Measurements from ENCODE around the gene MGRN1.

The MGRN1 gene

DNA sequence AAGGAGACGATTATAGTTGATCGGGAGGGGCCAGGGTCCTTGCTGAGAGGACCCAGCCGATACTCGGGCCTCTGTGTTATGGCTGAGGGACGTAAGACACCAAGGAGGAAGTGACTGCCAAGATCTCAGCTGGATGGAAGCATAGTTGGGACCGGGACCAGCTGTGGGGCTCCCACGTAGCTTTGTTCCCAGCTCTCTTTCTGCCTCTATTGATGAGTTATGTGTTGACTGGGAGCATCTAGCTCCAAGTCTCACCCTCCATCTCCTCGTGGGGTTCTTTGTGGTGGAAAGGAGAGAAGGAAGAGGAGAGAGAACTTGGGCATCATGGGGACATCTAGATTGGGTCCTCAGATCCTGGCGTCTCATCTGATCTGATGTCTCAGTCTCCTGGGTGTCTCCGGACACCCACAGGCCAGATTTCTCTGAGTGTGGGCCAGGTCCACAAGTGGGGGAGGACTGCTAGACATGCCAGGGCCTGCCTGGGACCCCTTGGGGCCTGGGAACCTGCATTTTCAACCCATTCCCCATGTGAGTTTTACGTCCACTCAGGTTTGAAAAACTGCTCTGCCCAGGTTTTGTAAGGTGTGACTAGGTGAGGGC, 1.0 kb downstream of the MGRN1 start:
- Histone ChIP-seq H3K4me3 (ENCODE audit: low read depth, low read length) (peak overlapping the region; percentile 97), H3K27ac (ENCODE audit: extremely low read depth, low read depth, low read length) (peak overlapping the region; percentile 93), H3K36me3 (ENCODE audit: control insufficient read depth in 2 of 2, insufficient read depth in 1 of 2, low read length in 2 of 2) (peaks cover 0 to 12% of the 10 kb centered on the region in 2 experiments; a peak in 2 of 3 replicates), H3K4me1 (ENCODE audit: control insufficient read depth, insufficient read depth, low read length) (no peaks in the 10 kb centered on the region), H3K9me3 (ENCODE audit: control insufficient read depth, insufficient read depth, low read depth, low read length) (no peaks in the 10 kb centered on the region)
- TF ChIP-seq SCRT1 (tag by site-specific recombination; IDR thresholded peaks at IDR 0.05; ENCODE audit: borderline replicate concordance) (no peak), ZBTB20 (tag by site-specific recombination; IDR thresholded peaks at IDR 0.05) (peak; percentile 56), ZNF600 (tag by site-specific recombination; IDR thresholded peaks at IDR 0.05) (peak; percentile 83), ZNF335 (tag by site-specific recombination; conservative IDR thresholded peaks at IDR 0.05) (peak; percentile 98), ZNF558 (tag by site-specific recombination; IDR thresholded peaks at IDR 0.05) (no peak), ZBTB17 (tag by site-specific recombination; IDR thresholded peaks at IDR 0.05) (peak; percentile 84), ZNF777 (tag by site-specific recombination; IDR thresholded peaks at IDR 0.05; ENCODE audit: borderline replicate concordance) (no peak)
- ChIA-PET POLR2A (interaction anchor here (1.8 to 3.3 kb wide), 2 partner anchors 10 to 109 kb away, joined by 5 to 31 read pairs; partner anchors contain the start of genes ANKS3, DNAAF8 and UBALD1), CTCF (interaction anchor here (0.6 to 1.0 kb wide), 5 partner anchors 9 to 406 kb away, joined by 3 to 4 read pairs (median 3); no protein-coding TSS in a partner anchor)

- ChIA-PET CTCF (interaction anchor here (1.0 kb wide), 1 partner anchor 17 kb away, joined by 3 read pairs; no protein-coding TSS in a partner anchor), POLR2A (interaction anchor here (3.3 kb wide), 1 partner anchor 11 kb away, joined by 31 read pairs; the partner anchor contains the start of gene UBALD1)
- Histone ChIP-seq H3K27ac (ENCODE audit: extremely low read depth, low read depth, low read length) (0 out of 2 replicates have a peak overlapping the region, but pooled peaks have one; percentile 93), H3K4me1 (ENCODE audit: control insufficient read depth, insufficient read depth, low read length) (no peaks in the 10 kb centered on the region), H3K4me3 (ENCODE audit: low read depth, low read length) (peak overlapping the region; percentile 97), H3K9me3 (ENCODE audit: control insufficient read depth, insufficient read depth, low read depth, low read length) (no peaks in the 10 kb centered on the region), H3K36me3 (ENCODE audit: control insufficient read depth in 2 of 2, insufficient read depth in 1 of 2, low read length in 2 of 2) (peaks cover 0 to 12% of the 10 kb centered on the region in 2 experiments; a peak in 2 of 3 replicates)
- TF ChIP-seq ZNF530 (tag by site-specific recombination; IDR thresholded peaks at IDR 0.05; ENCODE audit: low read depth) (no peak), ZNF645 (tag by site-specific recombination; IDR thresholded peaks at IDR 0.05) (no peak), SETDB1 (IDR thresholded peaks at IDR 0.05; ENCODE audit: insufficient read length, low read length) (no peak), MYNN (tag by site-specific recombination; IDR thresholded peaks at IDR 0.05; ENCODE audit: borderline replicate concordance) (no peak), ZNF184 (tag by site-specific recombination; IDR thresholded peaks at IDR 0.05) (no peak), ZBTB11 (tag by site-specific recombination; conservative IDR thresholded peaks at IDR 0.05; ENCODE audit: low read depth) (no peak), ZNF544 (tag by site-specific recombination; IDR thresholded peaks at IDR 0.05) (no peak), ZNF626 (tag by site-specific recombination; IDR thresholded peaks at IDR 0.05) (no peak), ZNF433 (tag by site-specific recombination; IDR thresholded peaks at IDR 0.05; ENCODE audit: low read depth) (no peak), ZNF514 (tag by site-specific recombination; IDR thresholded peaks at IDR 0.05) (no peak), ZNF548 (tag by site-specific recombination; IDR thresholded peaks at IDR 0.05) (no peak), ZNF23 (tag by site-specific recombination; IDR thresholded peaks at IDR 0.05; ENCODE audit: borderline replicate concordance) (no peak)
- TF ChIP-seq, protein P1, sequence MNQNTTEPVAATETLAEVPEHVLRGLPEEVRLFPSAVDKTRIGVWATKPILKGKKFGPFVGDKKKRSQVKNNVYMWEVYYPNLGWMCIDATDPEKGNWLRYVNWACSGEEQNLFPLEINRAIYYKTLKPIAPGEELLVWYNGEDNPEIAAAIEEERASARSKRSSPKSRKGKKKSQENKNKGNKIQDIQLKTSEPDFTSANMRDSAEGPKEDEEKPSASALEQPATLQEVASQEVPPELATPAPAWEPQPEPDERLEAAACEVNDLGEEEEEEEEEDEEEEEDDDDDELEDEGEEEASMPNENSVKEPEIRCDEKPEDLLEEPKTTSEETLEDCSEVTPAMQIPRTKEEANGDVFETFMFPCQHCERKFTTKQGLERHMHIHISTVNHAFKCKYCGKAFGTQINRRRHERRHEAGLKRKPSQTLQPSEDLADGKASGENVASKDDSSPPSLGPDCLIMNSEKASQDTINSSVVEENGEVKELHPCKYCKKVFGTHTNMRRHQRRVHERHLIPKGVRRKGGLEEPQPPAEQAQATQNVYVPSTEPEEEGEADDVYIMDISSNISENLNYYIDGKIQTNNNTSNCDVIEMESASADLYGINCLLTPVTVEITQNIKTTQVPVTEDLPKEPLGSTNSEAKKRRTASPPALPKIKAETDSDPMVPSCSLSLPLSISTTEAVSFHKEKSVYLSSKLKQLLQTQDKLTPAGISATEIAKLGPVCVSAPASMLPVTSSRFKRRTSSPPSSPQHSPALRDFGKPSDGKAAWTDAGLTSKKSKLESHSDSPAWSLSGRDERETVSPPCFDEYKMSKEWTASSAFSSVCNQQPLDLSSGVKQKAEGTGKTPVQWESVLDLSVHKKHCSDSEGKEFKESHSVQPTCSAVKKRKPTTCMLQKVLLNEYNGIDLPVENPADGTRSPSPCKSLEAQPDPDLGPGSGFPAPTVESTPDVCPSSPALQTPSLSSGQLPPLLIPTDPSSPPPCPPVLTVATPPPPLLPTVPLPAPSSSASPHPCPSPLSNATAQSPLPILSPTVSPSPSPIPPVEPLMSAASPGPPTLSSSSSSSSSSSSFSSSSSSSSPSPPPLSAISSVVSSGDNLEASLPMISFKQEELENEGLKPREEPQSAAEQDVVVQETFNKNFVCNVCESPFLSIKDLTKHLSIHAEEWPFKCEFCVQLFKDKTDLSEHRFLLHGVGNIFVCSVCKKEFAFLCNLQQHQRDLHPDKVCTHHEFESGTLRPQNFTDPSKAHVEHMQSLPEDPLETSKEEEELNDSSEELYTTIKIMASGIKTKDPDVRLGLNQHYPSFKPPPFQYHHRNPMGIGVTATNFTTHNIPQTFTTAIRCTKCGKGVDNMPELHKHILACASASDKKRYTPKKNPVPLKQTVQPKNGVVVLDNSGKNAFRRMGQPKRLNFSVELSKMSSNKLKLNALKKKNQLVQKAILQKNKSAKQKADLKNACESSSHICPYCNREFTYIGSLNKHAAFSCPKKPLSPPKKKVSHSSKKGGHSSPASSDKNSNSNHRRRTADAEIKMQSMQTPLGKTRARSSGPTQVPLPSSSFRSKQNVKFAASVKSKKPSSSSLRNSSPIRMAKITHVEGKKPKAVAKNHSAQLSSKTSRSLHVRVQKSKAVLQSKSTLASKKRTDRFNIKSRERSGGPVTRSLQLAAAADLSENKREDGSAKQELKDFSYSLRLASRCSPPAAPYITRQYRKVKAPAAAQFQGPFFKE (tag by site-specific recombination; IDR thresholded peaks at IDR 0.05; ENCODE audit: borderline replicate concordance) = no peak
- TF ChIP-seq, protein P2, sequence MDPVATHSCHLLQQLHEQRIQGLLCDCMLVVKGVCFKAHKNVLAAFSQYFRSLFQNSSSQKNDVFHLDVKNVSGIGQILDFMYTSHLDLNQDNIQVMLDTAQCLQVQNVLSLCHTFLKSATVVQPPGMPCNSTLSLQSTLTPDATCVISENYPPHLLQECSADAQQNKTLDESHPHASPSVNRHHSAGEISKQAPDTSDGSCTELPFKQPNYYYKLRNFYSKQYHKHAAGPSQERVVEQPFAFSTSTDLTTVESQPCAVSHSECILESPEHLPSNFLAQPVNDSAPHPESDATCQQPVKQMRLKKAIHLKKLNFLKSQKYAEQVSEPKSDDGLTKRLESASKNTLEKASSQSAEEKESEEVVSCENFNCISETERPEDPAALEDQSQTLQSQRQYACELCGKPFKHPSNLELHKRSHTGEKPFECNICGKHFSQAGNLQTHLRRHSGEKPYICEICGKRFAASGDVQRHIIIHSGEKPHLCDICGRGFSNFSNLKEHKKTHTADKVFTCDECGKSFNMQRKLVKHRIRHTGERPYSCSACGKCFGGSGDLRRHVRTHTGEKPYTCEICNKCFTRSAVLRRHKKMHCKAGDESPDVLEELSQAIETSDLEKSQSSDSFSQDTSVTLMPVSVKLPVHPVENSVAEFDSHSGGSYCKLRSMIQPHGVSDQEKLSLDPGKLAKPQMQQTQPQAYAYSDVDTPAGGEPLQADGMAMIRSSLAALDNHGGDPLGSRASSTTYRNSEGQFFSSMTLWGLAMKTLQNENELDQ (tag by site-specific recombination; IDR thresholded peaks at IDR 0.05; ENCODE audit: low read depth) = no peak
These were observed 1.8 kb downstream of the MGRN1 start for GRCh38 chr16:4626396-4626795.
